CD14-positive monocyte (primary cell): ENCODE data around the gene RYR3. TPM values are rescaled to one million over a fixed set of nuclear protein-coding genes. Genes with fewer than 3 reads are reported as not detected.
A peak's percentile ranks its signal among the peaks of the same experiment; 100 is the strongest.

Experiments used
- DNase-seq, 3 donors: peaks; one replicate each; pipeline ENCODE4 v3.0.0-alpha.2; 2011 to 2022
- H2AFZ ChIP-seq: 2 replicates; pipeline ENCODE4 v1.6.0; 2012; ENCODE audit warnings: mild to moderate bottlenecking, low read depth, low read length, inconsistent platforms; ENCODE audit not compliant: insufficient read depth, poor library complexity, severe bottlenecking
- H3K27ac ChIP-seq, 2 donors: 1 replicate in 1 of 2; 2 replicates in 1 of 2; pipeline ENCODE4 v1.5.1; 2012 to 2013; ENCODE audit warnings: low read length in 2 of 2, control low read depth in 1 of 2, inconsistent platforms in 1 of 2, low read depth in 1 of 2, mild to moderate bottlenecking in 1 of 2
- H3K27me3 ChIP-seq, 2 donors: one replicate each; pipeline versions ENCODE4 v1.6.0 to v1.6.1; 2011 to 2013; ENCODE audit warnings: low read length in 2 of 2; ENCODE audit not compliant: control insufficient read depth in 2 of 2, insufficient read depth in 2 of 2
- H3K36me3 ChIP-seq, 2 donors: replicated peaks in 1 of 2; 1 replicate in 1 of 2; 2 replicates in 1 of 2; pipeline versions ENCODE4 v1.5.1 to v1.6.1; 2012 to 2013; ENCODE audit warnings: low read length in 2 of 2, control low read depth in 1 of 2, inconsistent platforms in 1 of 2, mild to moderate bottlenecking in 1 of 2; ENCODE audit not compliant: insufficient read depth in 2 of 2, control insufficient read depth in 1 of 2
- H3K4me1 ChIP-seq, 2 donors: 1 replicate in 1 of 2; 2 replicates in 1 of 2; pipeline versions ENCODE4 v1.5.1 to v1.6.1; 2012 to 2013; ENCODE audit warnings: low read length in 2 of 2, control low read depth in 1 of 2, inconsistent platforms in 1 of 2, mild to moderate bottlenecking in 1 of 2, moderate library complexity in 1 of 2; ENCODE audit not compliant: insufficient read depth in 2 of 2, control insufficient read depth in 1 of 2
- H3K4me2 ChIP-seq: replicated peaks from 2 replicates; pipeline ENCODE3; 2012; ENCODE audit warnings: low read length, moderate library complexity, mild to moderate bottlenecking; ENCODE audit not compliant: poor library complexity, severe bottlenecking; ENCODE audit errors: extremely low read depth
- H3K4me3 ChIP-seq, 3 experiments: fragments of 200-600 bp in 1 of 3; sonication (generic) in 1 of 3; replicated peaks in 1 of 3; 1 replicate in 2 of 3; 2 replicates in 1 of 3; pipeline ENCODE4 v1.5.1; 2011 to 2013; ENCODE audit warnings: low read length in 3 of 3, mild to moderate bottlenecking in 3 of 3, control low read depth in 2 of 3, low read depth in 2 of 3, inconsistent platforms in 1 of 3, moderate library complexity in 1 of 3
- H3K79me2 ChIP-seq: 2 replicates; pipeline ENCODE4 v1.6.0; 2012; ENCODE audit warnings: mild to moderate bottlenecking, control low read depth, inconsistent platforms, low read length, moderate library complexity; ENCODE audit not compliant: insufficient read depth
- H3K9ac ChIP-seq: 2 replicates; pipeline ENCODE4 v1.6.0; 2017; ENCODE audit warnings: low read length, mild to moderate bottlenecking; ENCODE audit not compliant: insufficient read depth, poor library complexity, severe bottlenecking
- H3K9me3 ChIP-seq, 2 donors: replicated peaks in 1 of 2; 1 replicate in 1 of 2; 2 replicates in 1 of 2; pipeline versions ENCODE4 v1.5.1 to v1.6.1; 2012 to 2013; ENCODE audit warnings: low read length in 2 of 2, control low read depth in 1 of 2; ENCODE audit not compliant: control insufficient read depth in 1 of 2, insufficient read depth in 1 of 2
- H4K20me1 ChIP-seq: 2 replicates; pipeline ENCODE4 v1.6.0; 2012; ENCODE audit warnings: mild to moderate bottlenecking, low read length, control low read depth, moderate library complexity; ENCODE audit not compliant: insufficient read depth
- H3K27ac Mint-ChIP-seq, 7 donors: one replicate each; pipeline ENCODE4 v1.8.0; 2020; ENCODE audit warnings: mild to moderate bottlenecking in 7 of 7, mixed read lengths in 7 of 7, moderate library complexity in 6 of 7, inconsistent platforms in 2 of 7
- H3K27me3 Mint-ChIP-seq, 3 donors: one replicate each; pipeline ENCODE4 v1.8.0; 2021 to 2022; ENCODE audit warnings: low read depth in 3 of 3, mild to moderate bottlenecking in 3 of 3, mixed read lengths in 3 of 3, moderate library complexity in 3 of 3, inconsistent platforms in 1 of 3
- H3K36me3 Mint-ChIP-seq, 2 donors: one replicate each; pipeline ENCODE4 v1.8.0; 2020; ENCODE audit warnings: mixed read lengths in 2 of 2, inconsistent platforms in 1 of 2, mild to moderate bottlenecking in 1 of 2
- H3K4me1 Mint-ChIP-seq: one replicate; pipeline ENCODE4 v1.8.0; 2020; ENCODE audit warnings: mild to moderate bottlenecking, mixed read lengths
- H3K4me3 Mint-ChIP-seq, 2 donors: one replicate each; pipeline ENCODE4 v1.8.0; 2020; ENCODE audit warnings: mild to moderate bottlenecking in 2 of 2, mixed read lengths in 2 of 2, moderate library complexity in 1 of 2
- H3K9me3 Mint-ChIP-seq, 7 donors: one replicate each; pipeline ENCODE4 v1.8.0; 2020 to 2022; ENCODE audit warnings: mixed read lengths in 7 of 7, mild to moderate bottlenecking in 6 of 7, moderate library complexity in 6 of 7, inconsistent platforms in 2 of 7
- CTCF ChIP-seq: fragments of 200-600 bp; IDR thresholded peaks from one replicate; pipeline ENCODE4 v1.8.0; 2022; ENCODE audit warnings: antibody characterized with exemption, mild to moderate bottlenecking
- WGBS: methylation state at CpG from one replicate; pipeline ENCODE4 v1.1.5; 2013; ENCODE audit warnings: missing lambda C conversion rate; ENCODE audit not compliant: insufficient coverage; 5-methylcytosine and 5-hydroxymethylcytosine counted together
- intact Hi-C, 2 donors: fragments of 100-400 bp; cut with micrococcal nuclease; formaldehyde crosslinking; loops; one replicate each; pipeline versions ENCODE4 v1.15.0 to v1.15.1; 2023
- polyA plus RNA-seq, 3 donors: library from polyadenylated mRNA; depleted of rRNA in 1 of 3; unstranded in 2 of 3; stranded (reverse) in 1 of 3; fragments of 300-500 nt in 2 of 3; fragments of >200 nt in 1 of 3; fragmentation: Illumina TruSeq in 2 of 3; gene quantifications; 1 replicate in 2 of 3; 2 replicates in 1 of 3; pipeline ENCODE4 v1.2.3, GENCODE V29; 2012 to 2021

The RYR3 gene
- polyA plus RNA-seq, 3 donors, result not detected

GRCh38 chr15:33395846-33396245 is 85.1 kb downstream of the RYR3 start:
- no peak overlapping the region for H2AFZ ChIP-seq
- no peak overlapping the region for H3K4me2 ChIP-seq
- no peaks in the 10 kb centered on the region for H3K36me3 ChIP-seq
- TF ChIP-seq CTCF, result no peak
- Mint-ChIP-seq H3K27me3 (peaks cover 0 to 4% (median 1%) of the 10 kb centered on the region in 3 donors), H3K36me3 (no peaks in the 10 kb centered on the region), H3K27ac (no peak overlapping the region), H3K4me1 (no peaks in the 10 kb centered on the region), H3K9me3 (peaks cover 0 to 6% (median 0%) of the 10 kb centered on the region in 7 donors), H3K4me3 (no peak overlapping the region)
- H3K4me1 ChIP-seq, result no peaks in the 10 kb centered on the region
- intact Hi-C loops, result no loop called here
- no peak for DNase-seq
- no peaks in the 10 kb centered on the region for H4K20me1 ChIP-seq
- H3K79me2 ChIP-seq, result no peaks in the 10 kb centered on the region
- H3K4me3 ChIP-seq, result no peak overlapping the region
- WGBS, result 89% methylated on average over 6 of the region's 7 CpGs
- no peaks in the 10 kb centered on the region for H3K27me3 ChIP-seq
- H3K9ac ChIP-seq, result no peak overlapping the region
- no peaks in the 10 kb centered on the region for H3K9me3 ChIP-seq
- H3K27ac ChIP-seq, result no peak overlapping the region

GRCh38 chr15:33396475-33396874 is 85.7 kb downstream of the RYR3 start:
- Histone ChIP-seq H3K4me1 (no peaks in the 10 kb centered on the region), H3K4me3 (no peak overlapping the region), H3K27me3 (no peaks in the 10 kb centered on the region), H3K36me3 (no peaks in the 10 kb centered on the region), H3K4me2 (no peak overlapping the region), H4K20me1 (no peaks in the 10 kb centered on the region), H3K9me3 (no peaks in the 10 kb centered on the region), H2AFZ (no peak overlapping the region), H3K27ac (no peak overlapping the region), H3K79me2 (no peaks in the 10 kb centered on the region), H3K9ac (no peak overlapping the region)
- Mint-ChIP-seq H3K4me3 (no peak overlapping the region), H3K36me3 (no peaks in the 10 kb centered on the region), H3K27ac (peak overlapping the region in 1 of 7 donors; percentile 46), H3K9me3 (peaks cover 0 to 6% (median 0%) of the 10 kb centered on the region in 7 donors), H3K4me1 (no peaks in the 10 kb centered on the region), H3K27me3 (peaks cover 0 to 4% (median 1%) of the 10 kb centered on the region in 3 donors)
- WGBS, result 100% methylated on average over 1 of the region's 2 CpGs
- intact Hi-C loops, result no loop called here
- TF ChIP-seq CTCF, result no peak
- no peak for DNase-seq
